Suprapubic skin (tissue), 4 donors: ENCODE data around the gene LAMA3. TPM values are rescaled to one million over a fixed set of nuclear protein-coding genes. Genes with fewer than 3 reads are reported as not detected.

ENCODE experiments used
- DNase-seq, 2 donors: peaks; one replicate each; pipeline ENCODE4 v3.0.0-alpha.2; 2019; ENCODE audit warnings: low spot score in 2 of 2
- H3K27ac ChIP-seq: fragments of 200-600 bp; sonication (generic); one replicate; pipeline ENCODE4 v1.5.1; 2019
- H3K27me3 ChIP-seq: fragments of 200-600 bp; sonication (generic); one replicate; pipeline ENCODE4 v1.5.1; 2019
- H3K36me3 ChIP-seq: fragments of 200-600 bp; sonication (generic); one replicate; pipeline ENCODE4 v1.5.1; 2019
- H3K4me1 ChIP-seq: fragments of 200-600 bp; sonication (generic); one replicate; pipeline ENCODE4 v1.5.1; 2019
- H3K4me3 ChIP-seq: fragments of 200-600 bp; sonication (generic); one replicate; pipeline ENCODE4 v1.5.1; 2019; ENCODE audit warnings: mild to moderate bottlenecking
- H3K9me3 ChIP-seq: fragments of 200-600 bp; sonication (generic); one replicate; pipeline ENCODE4 v1.5.1; 2019
- EP300 ChIP-seq: sonication (generic); formaldehyde crosslinking; IDR thresholded peaks from one replicate; pipeline ENCODE4 v1.6.1; 2017; ENCODE audit warnings: antibody characterized with exemption
- POLR2A ChIP-seq, 2 donors: fragments of 450-650 bp; IDR thresholded peaks; one replicate each; pipeline ENCODE4 v1.6.1; 2017; ENCODE audit warnings: antibody characterized with exemption in 2 of 2, mild to moderate bottlenecking in 2 of 2, moderate library complexity in 2 of 2
- POLR2AphosphoS5 ChIP-seq, 3 donors: sonication (generic); formaldehyde crosslinking; IDR thresholded peaks; one replicate each; pipeline ENCODE4 v1.6.1; 2017; ENCODE audit warnings: antibody characterized with exemption in 3 of 3
- WGBS: methylation state at CpG from one replicate; pipeline ENCODE4 v1.1.5; 2018; 5-methylcytosine and 5-hydroxymethylcytosine counted together
- total RNA-seq, 4 donors: library from RNA; depleted of rRNA; stranded (reverse); fragments of >200 nt; gene quantifications; one replicate each; pipeline ENCODE4 v1.1.0, GENCODE V29; 2016
- TF ChIP-seq, protein P1 (sequence below), 2 donors: fragments of 200-600 bp in 1 of 2; fragments of 450-650 bp in 1 of 2; sonication (generic) in 1 of 2; IDR thresholded peaks; one replicate each; pipeline ENCODE4 v1.5.1; 2016 to 2019; ENCODE audit warnings: antibody characterized with exemption in 2 of 2, mild to moderate bottlenecking in 1 of 2, moderate library complexity in 1 of 2

Gene LAMA3
- total RNA-seq, 4 donors from 2014 or later, result 233 to 370 (median 253) TPM

DNA sequence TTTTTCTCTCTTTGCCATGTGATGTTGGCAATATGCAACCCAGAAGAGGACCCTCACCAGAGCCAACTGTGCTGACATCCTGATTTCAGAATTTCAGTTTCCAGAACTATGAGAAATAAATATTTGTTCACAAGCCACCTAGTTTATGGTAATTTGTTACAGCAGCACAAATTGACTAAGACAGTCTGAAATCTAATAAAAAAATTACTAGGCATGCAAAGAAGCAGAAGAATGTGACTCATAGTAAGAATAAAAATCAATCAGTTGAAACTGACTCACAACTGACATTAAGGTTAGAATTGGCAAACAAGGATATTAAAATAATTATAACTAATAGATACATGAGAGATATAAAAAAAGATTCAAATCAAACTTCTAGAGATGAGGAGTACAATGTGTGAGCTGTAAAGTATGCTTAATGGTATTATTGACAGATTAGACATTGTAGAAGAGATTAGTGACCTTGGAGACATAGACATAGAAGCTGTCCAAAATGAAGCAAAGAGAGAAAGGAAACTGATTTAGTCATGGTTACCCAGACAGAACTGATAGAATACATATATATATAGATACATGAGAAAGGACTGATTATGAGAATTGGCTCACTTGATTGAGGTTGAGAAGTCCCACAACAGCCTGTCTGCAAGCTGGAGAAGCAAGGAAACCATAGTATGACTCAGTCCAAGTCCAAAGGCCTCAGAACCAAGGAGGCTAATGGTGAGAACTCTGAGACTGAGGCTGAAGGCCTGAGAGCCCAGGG, 297.5 kb downstream of the LAMA3 start:
- H3K4me3 ChIP-seq, result no peak overlapping the region
- peaks cover 7% of the 10 kb centered on the region for H3K4me1 ChIP-seq
- H3K27ac ChIP-seq, result no peak overlapping the region
- H3K36me3 ChIP-seq, result no peaks in the 10 kb centered on the region
- no peak for TF ChIP-seq EP300
- H3K27me3 ChIP-seq, result no peaks in the 10 kb centered on the region
- no peak for DNase-seq
- no peaks in the 10 kb centered on the region for H3K9me3 ChIP-seq

DNA sequence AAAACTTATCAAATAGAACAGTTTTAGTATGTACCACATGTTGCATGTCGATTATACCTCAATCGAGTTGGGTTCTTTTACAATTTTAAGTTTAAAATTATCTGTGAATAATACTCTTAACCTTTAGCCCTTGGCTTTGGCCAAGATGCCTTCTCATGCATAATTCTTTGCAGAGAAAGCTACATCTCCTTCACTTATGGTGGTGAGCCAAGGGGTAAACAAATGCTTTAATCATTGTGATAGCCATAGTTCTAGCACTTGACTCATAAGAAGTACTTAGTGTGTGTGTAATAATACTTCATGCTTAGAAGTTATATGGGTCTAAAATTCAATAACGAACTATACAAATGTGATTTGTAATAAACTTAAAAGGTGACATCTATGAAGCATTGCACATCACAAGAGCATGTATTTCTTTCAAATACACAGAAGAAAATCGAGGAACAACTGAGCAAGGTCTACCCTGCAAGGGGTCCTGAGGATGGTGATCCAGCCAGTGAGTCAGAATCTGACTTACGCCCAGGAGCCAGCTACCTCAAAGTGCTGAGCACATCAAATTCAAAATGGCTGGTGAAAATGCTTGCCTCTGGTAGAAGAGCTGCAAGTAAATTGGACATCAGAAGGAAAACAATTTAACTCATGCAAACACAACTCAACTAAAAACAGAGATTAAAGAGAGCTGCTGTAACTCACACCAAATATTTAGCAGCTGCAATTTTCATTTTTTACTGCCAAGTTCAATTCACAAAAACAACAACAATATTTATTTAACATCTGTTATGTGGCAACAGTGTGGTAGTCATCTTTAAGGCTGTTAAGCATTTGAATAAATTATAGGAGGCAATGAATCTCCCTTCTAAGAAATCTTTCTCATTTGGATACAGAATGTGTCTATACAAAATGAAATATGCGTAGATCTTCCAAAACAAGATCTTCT, 301.5 kb downstream of the LAMA3 start:
- no peak for DNase-seq

DNA sequence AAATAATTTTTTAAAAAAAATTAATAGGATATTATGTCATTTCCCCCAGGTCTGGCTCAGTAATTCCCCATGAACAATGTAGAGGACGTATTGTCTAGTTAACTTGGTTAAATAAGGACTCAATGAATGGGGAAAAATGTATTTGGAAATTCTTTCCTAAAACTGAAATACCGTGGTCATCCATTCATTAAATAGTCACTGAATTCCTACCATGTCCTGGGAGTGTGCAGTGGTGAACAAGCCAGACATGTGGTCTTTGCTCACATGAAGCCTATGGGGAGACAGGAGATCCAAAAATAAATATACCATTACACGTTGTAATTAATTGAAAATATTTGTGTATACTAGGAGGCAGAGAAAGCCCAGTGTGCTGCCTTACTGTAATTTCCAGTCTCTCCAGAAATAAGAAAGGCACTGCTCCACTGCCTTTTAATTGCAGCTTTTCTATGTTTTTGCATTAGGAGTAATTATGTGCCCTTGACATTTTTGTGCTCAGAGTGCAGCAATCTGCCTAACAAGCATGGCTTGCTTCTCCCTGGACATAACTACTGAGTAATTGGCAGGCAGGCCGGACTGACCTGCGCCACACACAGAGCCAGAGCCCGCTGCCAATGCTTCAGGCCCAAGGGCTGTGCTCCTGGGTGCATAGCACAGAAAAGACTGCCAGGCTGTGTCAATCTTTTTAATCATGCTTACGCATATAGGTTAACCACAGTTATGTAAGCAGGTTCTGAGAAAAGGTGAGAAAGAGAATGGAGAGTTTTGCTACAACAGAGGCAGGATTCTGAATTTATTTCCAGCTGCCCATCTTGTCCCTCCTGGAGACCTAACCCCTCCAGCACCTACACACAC, 303.1 kb downstream of the LAMA3 start:
- Histone ChIP-seq H3K9me3 (no peaks in the 10 kb centered on the region), H3K27ac (no peak overlapping the region), H3K27me3 (no peaks in the 10 kb centered on the region), H3K4me3 (no peak overlapping the region), H3K36me3 (no peaks in the 10 kb centered on the region), H3K4me1 (peaks cover 26% of the 10 kb centered on the region)
- WGBS, result 44% methylated on average over 7 of the region's 7 CpGs
- no peak for DNase-seq
- no peak for TF ChIP-seq POLR2A (IDR thresholded peaks at IDR 0.05)
- no peak for TF ChIP-seq EP300
- TF ChIP-seq POLR2AphosphoS5 (IDR thresholded peaks at IDR 0.05), result no peak
- TF ChIP-seq, protein P1, sequence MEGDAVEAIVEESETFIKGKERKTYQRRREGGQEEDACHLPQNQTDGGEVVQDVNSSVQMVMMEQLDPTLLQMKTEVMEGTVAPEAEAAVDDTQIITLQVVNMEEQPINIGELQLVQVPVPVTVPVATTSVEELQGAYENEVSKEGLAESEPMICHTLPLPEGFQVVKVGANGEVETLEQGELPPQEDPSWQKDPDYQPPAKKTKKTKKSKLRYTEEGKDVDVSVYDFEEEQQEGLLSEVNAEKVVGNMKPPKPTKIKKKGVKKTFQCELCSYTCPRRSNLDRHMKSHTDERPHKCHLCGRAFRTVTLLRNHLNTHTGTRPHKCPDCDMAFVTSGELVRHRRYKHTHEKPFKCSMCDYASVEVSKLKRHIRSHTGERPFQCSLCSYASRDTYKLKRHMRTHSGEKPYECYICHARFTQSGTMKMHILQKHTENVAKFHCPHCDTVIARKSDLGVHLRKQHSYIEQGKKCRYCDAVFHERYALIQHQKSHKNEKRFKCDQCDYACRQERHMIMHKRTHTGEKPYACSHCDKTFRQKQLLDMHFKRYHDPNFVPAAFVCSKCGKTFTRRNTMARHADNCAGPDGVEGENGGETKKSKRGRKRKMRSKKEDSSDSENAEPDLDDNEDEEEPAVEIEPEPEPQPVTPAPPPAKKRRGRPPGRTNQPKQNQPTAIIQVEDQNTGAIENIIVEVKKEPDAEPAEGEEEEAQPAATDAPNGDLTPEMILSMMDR (IDR thresholded peaks at IDR 0.05), result no peak

More for the DNA sequence above, 301.5 kb downstream of the LAMA3 start:
- no peak overlapping the region for H3K27ac ChIP-seq
- no peaks in the 10 kb centered on the region for H3K27me3 ChIP-seq
- H3K4me1 ChIP-seq, result peaks cover 26% of the 10 kb centered on the region
- TF ChIP-seq, protein P1 (IDR thresholded peaks at IDR 0.05), result no peak
- H3K36me3 ChIP-seq, result no peaks in the 10 kb centered on the region
- WGBS, result 68% methylated on average over 6 of the region's 6 CpGs
- H3K4me3 ChIP-seq, result no peak overlapping the region
- no peaks in the 10 kb centered on the region for H3K9me3 ChIP-seq

DNA sequence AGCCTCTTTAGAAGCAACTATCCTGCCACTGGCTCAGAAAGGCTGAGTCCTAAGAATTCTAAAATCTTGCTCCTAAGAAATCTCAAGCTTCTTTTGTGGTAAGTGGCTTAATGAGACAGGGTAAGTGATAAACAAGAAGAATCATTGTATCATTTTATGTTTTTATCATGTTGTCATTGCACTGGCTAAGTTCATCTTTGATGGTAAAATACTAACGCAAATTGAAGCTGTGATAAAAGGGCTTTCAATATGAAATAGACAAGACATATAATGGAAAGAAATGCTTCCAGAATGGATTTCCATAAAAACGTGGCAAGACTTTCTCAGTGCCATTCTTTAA, 303.7 kb downstream of the LAMA3 start:
- H3K36me3 ChIP-seq, result no peaks in the 10 kb centered on the region
- no peak for TF ChIP-seq EP300
- TF ChIP-seq, protein P1 (IDR thresholded peaks at IDR 0.05), result no peak
- no peak for TF ChIP-seq POLR2A (IDR thresholded peaks at IDR 0.05)
- no peak for TF ChIP-seq POLR2AphosphoS5 (IDR thresholded peaks at IDR 0.05)
- no peak overlapping the region for H3K4me3 ChIP-seq
- whole genome bisulfite sequencing, result 71% methylated on average over 2 of the region's 2 CpGs
- H3K27me3 ChIP-seq, result no peaks in the 10 kb centered on the region
- peaks cover 30% of the 10 kb centered on the region for H3K4me1 ChIP-seq
- no peak overlapping the region for H3K27ac ChIP-seq
- no peak for DNase-seq
- H3K9me3 ChIP-seq, result no peaks in the 10 kb centered on the region

DNA sequence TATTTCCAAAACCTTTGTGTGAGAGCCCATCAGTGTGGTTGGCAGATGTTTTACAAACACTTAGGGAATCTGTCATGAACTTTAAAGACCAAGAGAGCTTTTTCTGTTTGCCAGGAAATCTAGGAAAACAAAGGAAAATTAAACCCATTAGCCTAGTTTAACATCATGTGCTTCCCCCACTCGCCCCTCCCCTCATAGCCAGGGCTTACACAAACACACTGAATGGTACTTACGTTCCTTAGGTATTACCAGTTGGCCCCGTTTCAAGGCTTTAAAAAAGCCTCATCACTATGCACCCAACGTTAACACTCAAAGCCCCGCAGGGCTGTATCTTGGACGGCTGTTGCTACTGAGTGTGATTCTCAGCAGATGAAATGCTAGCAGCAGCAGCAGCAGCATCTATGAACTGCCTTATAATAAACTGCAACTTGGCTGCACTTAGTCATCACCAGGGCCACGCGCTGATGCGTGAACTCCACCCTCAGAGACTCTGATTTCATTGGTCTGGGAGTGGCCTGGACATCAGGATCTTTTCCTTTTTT, 305.2 kb downstream of the LAMA3 start:
- WGBS, result 7% methylated on average over 9 of the region's 9 CpGs
- H3K9me3 ChIP-seq, result no peaks in the 10 kb centered on the region
- DNase-seq, result peak in 1 of 2 donors; percentile 72
- no peaks in the 10 kb centered on the region for H3K27me3 ChIP-seq
- H3K27ac ChIP-seq, result no peak overlapping the region
- H3K4me1 ChIP-seq, result peaks cover 38% of the 10 kb centered on the region
- TF ChIP-seq, protein P1 (IDR thresholded peaks at IDR 0.05), result no peak
- TF ChIP-seq POLR2A (IDR thresholded peaks at IDR 0.05), result no peak
- peak in 1 of 3 donors; percentile 53 for TF ChIP-seq POLR2AphosphoS5 (IDR thresholded peaks at IDR 0.05)
- no peak for TF ChIP-seq EP300
- no peaks in the 10 kb centered on the region for H3K36me3 ChIP-seq
- no peak overlapping the region for H3K4me3 ChIP-seq
